ENCODE measurements around the gene PTHLH.

DNA sequence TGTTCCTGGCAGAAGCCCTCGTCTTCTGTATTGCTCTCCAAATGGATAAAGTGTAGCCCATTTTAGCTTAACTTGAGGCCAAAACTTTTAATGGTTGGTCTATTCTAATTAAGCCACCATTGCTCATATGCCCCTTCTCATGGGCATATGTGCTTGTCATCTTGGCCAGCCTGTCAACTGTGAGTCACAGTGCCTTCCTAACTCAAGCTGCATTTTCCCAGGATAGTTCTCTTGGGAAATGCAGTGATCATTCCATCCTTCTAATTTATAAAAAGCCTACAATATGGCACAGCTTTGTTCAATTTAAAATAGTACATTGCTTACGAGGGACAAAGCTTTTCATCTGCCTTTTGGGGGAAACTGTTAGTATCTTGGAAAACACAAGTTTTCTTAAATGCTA lies 6.6 kb downstream of the PTHLH start:
- TF ChIP-seq EZH2 (IDR thresholded peaks at IDR 0.05; ENCODE audit: borderline replicate concordance), result no peak
- TF ChIP-seq, protein P1, sequence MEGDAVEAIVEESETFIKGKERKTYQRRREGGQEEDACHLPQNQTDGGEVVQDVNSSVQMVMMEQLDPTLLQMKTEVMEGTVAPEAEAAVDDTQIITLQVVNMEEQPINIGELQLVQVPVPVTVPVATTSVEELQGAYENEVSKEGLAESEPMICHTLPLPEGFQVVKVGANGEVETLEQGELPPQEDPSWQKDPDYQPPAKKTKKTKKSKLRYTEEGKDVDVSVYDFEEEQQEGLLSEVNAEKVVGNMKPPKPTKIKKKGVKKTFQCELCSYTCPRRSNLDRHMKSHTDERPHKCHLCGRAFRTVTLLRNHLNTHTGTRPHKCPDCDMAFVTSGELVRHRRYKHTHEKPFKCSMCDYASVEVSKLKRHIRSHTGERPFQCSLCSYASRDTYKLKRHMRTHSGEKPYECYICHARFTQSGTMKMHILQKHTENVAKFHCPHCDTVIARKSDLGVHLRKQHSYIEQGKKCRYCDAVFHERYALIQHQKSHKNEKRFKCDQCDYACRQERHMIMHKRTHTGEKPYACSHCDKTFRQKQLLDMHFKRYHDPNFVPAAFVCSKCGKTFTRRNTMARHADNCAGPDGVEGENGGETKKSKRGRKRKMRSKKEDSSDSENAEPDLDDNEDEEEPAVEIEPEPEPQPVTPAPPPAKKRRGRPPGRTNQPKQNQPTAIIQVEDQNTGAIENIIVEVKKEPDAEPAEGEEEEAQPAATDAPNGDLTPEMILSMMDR (IDR thresholded peaks at IDR 0.05; ENCODE audit: poor library complexity), result no peak
